ENCODE data around the gene NOP9. TPM values are rescaled to one million over a fixed set of nuclear protein-coding genes. Genes with fewer than 3 reads are reported as not detected.

The NOP9 gene
- total and polyA plus RNA-seq, 2 experiments from 2014 or later = 3.7 to 13.2 TPM

- H3K36me3 ChIP-seq (replicated peaks; ENCODE audit: insufficient read depth, low read depth) = no peaks in the 10 kb centered on the region
- 96% methylated on average over 9 of the region's 9 CpGs for WGBS (ENCODE audit: low lambda C conversion rate, missing lambda C conversion rate)
Observed at GRCh38 chr14:24268225-24268624, 31.4 kb upstream of the NOP9 start.

GRCh38 chr14:24269368-24269767 lies 30.3 kb upstream of the NOP9 start:
- Histone ChIP-seq H3K27ac (no peak overlapping the region), H3K9me3 (ENCODE audit: low read depth) (no peaks in the 10 kb centered on the region), H4K20me1 (ENCODE audit: insufficient read depth, poor library complexity, severe bottlenecking) (no peaks in the 10 kb centered on the region), H3K79me2 (peaks cover 10% of the 10 kb centered on the region), H3K27me3 (no peaks in the 10 kb centered on the region), H3K4me1 (ENCODE audit: insufficient read depth) (peaks cover 6% of the 10 kb centered on the region), H3K4me3 (no peak overlapping the region), H3K36me3 (replicated peaks; ENCODE audit: insufficient read depth, low read depth) (no peaks in the 10 kb centered on the region), H3K4me2 (no peak overlapping the region), H2AFZ (no peak overlapping the region), H3K9me2 (replicated peaks; ENCODE audit: insufficient read depth) (no peaks in the 10 kb centered on the region)
- DNase-seq (ENCODE audit: low spot score) = no peak
- TF ChIP-seq EZH2 (IDR thresholded peaks at IDR 0.05; ENCODE audit: borderline replicate concordance) (no peak), EZH2phosphoT487 (IDR thresholded peaks at IDR 0.05; ENCODE audit: low read depth, severe bottlenecking, unreplicated experiment) (no peak)
- TF ChIP-seq, protein P1, sequence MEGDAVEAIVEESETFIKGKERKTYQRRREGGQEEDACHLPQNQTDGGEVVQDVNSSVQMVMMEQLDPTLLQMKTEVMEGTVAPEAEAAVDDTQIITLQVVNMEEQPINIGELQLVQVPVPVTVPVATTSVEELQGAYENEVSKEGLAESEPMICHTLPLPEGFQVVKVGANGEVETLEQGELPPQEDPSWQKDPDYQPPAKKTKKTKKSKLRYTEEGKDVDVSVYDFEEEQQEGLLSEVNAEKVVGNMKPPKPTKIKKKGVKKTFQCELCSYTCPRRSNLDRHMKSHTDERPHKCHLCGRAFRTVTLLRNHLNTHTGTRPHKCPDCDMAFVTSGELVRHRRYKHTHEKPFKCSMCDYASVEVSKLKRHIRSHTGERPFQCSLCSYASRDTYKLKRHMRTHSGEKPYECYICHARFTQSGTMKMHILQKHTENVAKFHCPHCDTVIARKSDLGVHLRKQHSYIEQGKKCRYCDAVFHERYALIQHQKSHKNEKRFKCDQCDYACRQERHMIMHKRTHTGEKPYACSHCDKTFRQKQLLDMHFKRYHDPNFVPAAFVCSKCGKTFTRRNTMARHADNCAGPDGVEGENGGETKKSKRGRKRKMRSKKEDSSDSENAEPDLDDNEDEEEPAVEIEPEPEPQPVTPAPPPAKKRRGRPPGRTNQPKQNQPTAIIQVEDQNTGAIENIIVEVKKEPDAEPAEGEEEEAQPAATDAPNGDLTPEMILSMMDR (IDR thresholded peaks at IDR 0.05; ENCODE audit: poor library complexity) = no peak
- WGBS (ENCODE audit: low lambda C conversion rate, missing lambda C conversion rate) = over 99% methylated on average over 8 of the region's 8 CpGs

More at GRCh38 chr14:24268225-24268624, 31.4 kb upstream of the NOP9 start:
- Histone ChIP-seq H4K20me1 (ENCODE audit: insufficient read depth, poor library complexity, severe bottlenecking) (no peaks in the 10 kb centered on the region), H3K4me3 (no peak overlapping the region), H3K27me3 (no peaks in the 10 kb centered on the region), H3K79me2 (peaks cover 10% of the 10 kb centered on the region), H2AFZ (no peak overlapping the region), H3K27ac (no peak overlapping the region), H3K4me1 (ENCODE audit: insufficient read depth) (peaks cover 6% of the 10 kb centered on the region), H3K9me3 (ENCODE audit: low read depth) (no peaks in the 10 kb centered on the region), H3K4me2 (no peak overlapping the region), H3K9me2 (replicated peaks; ENCODE audit: insufficient read depth) (no peaks in the 10 kb centered on the region)
- TF ChIP-seq EZH2 (IDR thresholded peaks at IDR 0.05; ENCODE audit: borderline replicate concordance) (no peak), EZH2phosphoT487 (IDR thresholded peaks at IDR 0.05; ENCODE audit: low read depth, severe bottlenecking, unreplicated experiment) (no peak)
- TF ChIP-seq, protein P1 (IDR thresholded peaks at IDR 0.05; ENCODE audit: poor library complexity) = no peak
- no peak for DNase-seq (ENCODE audit: low spot score)

- H3K9me3 ChIP-seq (ENCODE audit: low read depth) = no peaks in the 10 kb centered on the region
- DNase-seq (ENCODE audit: low spot score) = no peak
- no peak overlapping the region for H3K27ac ChIP-seq
- H3K4me3 ChIP-seq = no peak overlapping the region
- no peak overlapping the region for H2AFZ ChIP-seq
- WGBS (ENCODE audit: low lambda C conversion rate, missing lambda C conversion rate) = 97% methylated on average over 14 of the region's 14 CpGs
- peaks cover 6% of the 10 kb centered on the region for H3K4me1 ChIP-seq (ENCODE audit: insufficient read depth)
- H4K20me1 ChIP-seq (ENCODE audit: insufficient read depth, poor library complexity, severe bottlenecking) = no peaks in the 10 kb centered on the region
- H3K27me3 ChIP-seq = no peaks in the 10 kb centered on the region
- H3K79me2 ChIP-seq = peaks cover 10% of the 10 kb centered on the region
- TF ChIP-seq EZH2 (IDR thresholded peaks at IDR 0.05; ENCODE audit: borderline replicate concordance) (no peak), EZH2phosphoT487 (IDR thresholded peaks at IDR 0.05; ENCODE audit: low read depth, severe bottlenecking, unreplicated experiment) (no peak)
- TF ChIP-seq, protein P1 (IDR thresholded peaks at IDR 0.05; ENCODE audit: poor library complexity) = no peak
- H3K4me2 ChIP-seq = no peak overlapping the region
- H3K36me3 ChIP-seq (replicated peaks; ENCODE audit: insufficient read depth, low read depth) = no peaks in the 10 kb centered on the region
- no peaks in the 10 kb centered on the region for H3K9me2 ChIP-seq (replicated peaks; ENCODE audit: insufficient read depth)
Observed at GRCh38 chr14:24269910-24270536, 29.6 kb upstream of the NOP9 start.

All from hepatocyte (in vitro differentiated cells).